GM08714 (cell line): ENCODE data around the gene DNAJA3.

Experiments used
- H3K4me3 ChIP-seq: fragments of 200-500 bp; sonication (Bioruptor generic); 2 replicates; pipeline ENCODE4 v1.5.1; 2014; ENCODE audit warnings: mild to moderate bottlenecking, low read length, inconsistent platforms
- ZNF274 ChIP-seq: IDR thresholded peaks from 2 replicates; pipeline ENCODE4 v1.6.1; 2012; ENCODE audit warnings: mild to moderate bottlenecking, low read depth, low read length

The DNAJA3 gene

GRCh38 chr16:4408323-4408690 is 17.4 kb upstream of the DNAJA3 start:
- no peak overlapping the region for H3K4me3 ChIP-seq
- no peak for TF ChIP-seq ZNF274

- no peak overlapping the region for H3K4me3 ChIP-seq
- TF ChIP-seq ZNF274 = no peak
Measured at GRCh38 chr16:4409081-4409932, 16.4 kb upstream of the DNAJA3 start.

GRCh38 chr16:4410335-4411075 is 15.2 kb upstream of the DNAJA3 start:
- TF ChIP-seq ZNF274 = no peak

DNA sequence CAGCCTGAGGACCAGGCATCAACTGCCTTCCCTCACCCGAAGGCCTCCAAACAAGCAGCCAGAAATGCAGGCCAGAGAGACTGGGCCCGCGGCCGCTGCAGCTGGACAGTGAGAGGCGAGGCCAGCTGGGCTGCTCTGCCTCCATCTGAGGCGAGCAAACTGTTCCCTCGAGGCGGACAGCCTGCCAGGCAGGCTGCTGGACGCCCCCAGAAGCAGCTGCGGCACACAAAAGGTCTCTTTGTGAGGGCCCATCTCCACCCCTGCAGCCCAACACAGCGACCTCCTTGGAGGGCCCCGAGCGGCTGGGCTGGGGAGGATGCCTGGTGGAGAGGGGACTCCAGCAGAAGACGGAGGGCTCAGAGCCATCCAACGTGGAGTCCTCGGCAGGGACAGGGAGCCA is 14.0 kb upstream of the DNAJA3 start:
- TF ChIP-seq ZNF274 = no peak

More at GRCh38 chr16:4410335-4411075, 15.2 kb upstream of the DNAJA3 start:
- H3K4me3 ChIP-seq = no peak overlapping the region

GRCh38 chr16:4412159-4412558 is 13.5 kb upstream of the DNAJA3 start:
- no peak overlapping the region for H3K4me3 ChIP-seq
- TF ChIP-seq ZNF274 = no peak

More for the DNA sequence above, 14.0 kb upstream of the DNAJA3 start:
- no peak overlapping the region for H3K4me3 ChIP-seq

DNA sequence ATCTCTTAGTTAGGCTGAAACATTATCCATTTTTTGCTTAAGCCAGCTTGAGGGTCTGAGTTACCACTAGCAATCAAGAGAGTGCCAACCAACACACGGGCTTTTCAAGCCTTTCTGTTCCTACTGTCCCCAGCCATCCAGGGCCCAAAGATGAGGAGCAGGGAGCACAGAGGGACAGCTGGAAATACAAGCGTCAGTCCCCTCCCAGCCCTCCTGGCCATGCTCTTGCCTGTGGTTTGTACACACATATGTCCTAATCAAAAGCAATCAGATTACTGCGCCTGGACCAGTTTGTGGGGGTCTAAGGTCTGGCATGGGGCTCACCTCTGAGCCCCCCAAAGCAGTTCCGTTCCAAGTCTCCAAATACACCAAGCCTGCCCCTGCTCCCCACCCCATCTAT is 12.8 kb upstream of the DNAJA3 start:
- TF ChIP-seq ZNF274 = no peak
- no peak overlapping the region for H3K4me3 ChIP-seq

GRCh38 chr16:4414187-4414917 is 11.3 kb upstream of the DNAJA3 start:
- H3K4me3 ChIP-seq = peak overlapping the region; percentile 64; the same call in 1 of the 2 replicates
- no peak for TF ChIP-seq ZNF274

DNA sequence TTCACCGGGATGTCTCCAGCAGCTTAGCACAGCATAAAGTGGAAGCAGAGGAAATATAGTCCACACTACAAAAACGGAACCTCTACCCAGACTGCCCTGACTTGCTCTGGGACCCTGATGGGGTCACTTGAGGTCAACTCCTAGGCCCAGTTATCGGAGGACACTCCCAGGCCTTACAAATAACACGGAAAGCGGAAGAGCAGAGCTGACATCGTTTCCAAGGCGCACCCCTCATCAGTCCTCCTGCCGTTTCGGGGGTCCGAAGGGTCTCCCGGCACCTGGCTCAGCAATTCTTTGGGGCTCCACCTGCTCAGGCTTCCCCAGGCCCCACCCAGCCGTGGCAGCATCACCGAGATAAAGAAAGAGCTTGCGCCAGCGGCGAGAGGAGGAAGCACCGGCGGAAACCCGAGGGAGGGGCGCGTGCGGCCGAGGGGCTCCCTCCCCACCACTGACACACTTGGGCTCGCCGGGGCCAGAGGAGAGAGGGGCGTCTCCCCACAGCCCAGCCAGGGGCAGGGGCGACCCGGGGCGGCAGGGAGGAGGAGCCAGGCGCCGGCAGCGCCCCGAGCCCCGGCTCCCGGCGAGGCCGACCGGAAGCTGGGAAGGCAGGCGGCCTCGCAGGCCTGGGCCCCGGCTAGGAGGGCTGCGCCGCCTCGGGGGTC is 10.0 kb upstream of the DNAJA3 start:
- peak overlapping the region; percentile 64 for H3K4me3 ChIP-seq
- TF ChIP-seq ZNF274 = no peak

- TF ChIP-seq ZNF274 = no peak
- peak within 1 kb of the TSS; percentile 64 for H3K4me3 ChIP-seq
Measured at GRCh38 chr16:4416200-4417032, 9.3 kb upstream of the DNAJA3 start, which contains the start of gene CORO7. TSS of gene CORO7 (minus strand) at chr16:4416596. CDS start at chr16:4416518, 78 bp downstream.

DNA sequence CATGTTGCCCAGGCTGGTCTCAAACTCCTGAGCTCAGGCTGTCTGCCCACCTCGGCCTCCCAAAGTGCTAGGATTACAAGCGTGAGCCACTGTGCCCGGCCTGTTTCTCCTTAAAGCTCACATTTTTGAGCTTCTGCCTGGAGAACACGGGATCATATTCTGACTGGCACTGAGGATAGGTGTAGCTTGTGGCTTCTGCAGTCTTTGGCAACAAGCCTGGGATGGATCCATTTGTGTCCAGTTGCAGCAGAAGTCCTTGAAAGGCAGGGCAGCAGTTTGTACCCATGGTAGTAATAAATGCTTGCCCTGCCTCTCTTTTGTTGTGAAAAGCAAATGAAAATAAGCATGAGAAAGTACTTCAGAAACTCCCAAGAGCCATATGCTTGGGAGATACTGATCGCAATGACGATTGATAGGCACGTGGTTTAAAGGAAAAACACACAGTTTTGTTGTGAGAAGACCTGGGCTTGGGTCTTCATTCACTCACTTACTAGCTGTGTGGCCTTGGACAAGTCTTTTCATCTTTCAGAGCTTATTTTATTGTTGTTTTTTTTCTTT is 6.2 kb upstream of the DNAJA3 start:
- no peak overlapping the region for H3K4me3 ChIP-seq
- no peak for TF ChIP-seq ZNF274

- no peak for TF ChIP-seq ZNF274
- H3K4me3 ChIP-seq = no peak overlapping the region
Measured at GRCh38 chr16:4420505-4421105, 5.1 kb upstream of the DNAJA3 start.

- H3K4me3 ChIP-seq = peak overlapping the region; percentile 89
- TF ChIP-seq ZNF274 = no peak
Measured at GRCh38 chr16:4426021-4426684, 485 bp downstream of the DNAJA3 start.
